ENCODE data around the gene TCF7. TPM values are rescaled to one million over a fixed set of nuclear protein-coding genes. Genes with fewer than 3 reads are reported as not detected.

Gene TCF7
- polyA plus RNA-seq, 1 of the 3 experiments (the other 2 are of a cell fraction), result 2.7 TPM

GRCh38 chr5:134114886-134115805 is 665 bp downstream of the TCF7 start:
- peak; percentile 84 for DNase-seq
- ChIA-PET POLR2A (interaction anchor here (1.0 to 2.2 kb wide), 4 partner anchors 8 to 70 kb away, joined by 3 to 7 read pairs (median 4); no protein-coding TSS in a partner anchor), CTCF (interaction anchor here (0.6 to 3.3 kb wide), 9 partner anchors 10 to 174 kb away, joined by 3 to 14 read pairs (median 4); no protein-coding TSS in a partner anchor)
- peak overlapping the region in 1 of 2 experiments; percentile 82; a peak in 2 of 4 replicates for H3K27ac ChIP-seq (ENCODE audit: low read depth in 2 of 2, low read length in 1 of 2)
- H3K4me1 ChIP-seq (ENCODE audit: control insufficient read depth in 1 of 2, insufficient read depth in 2 of 2, low read depth in 1 of 2, low read length in 1 of 2), result peaks cover 0 to 62% of the 10 kb centered on the region in 2 experiments; a peak in 2 of 4 replicates
- H3K27me3 ChIP-seq (ENCODE audit: insufficient read depth), result no peaks in the 10 kb centered on the region
- H3K79me2 ChIP-seq (ENCODE audit: insufficient read depth), result no peaks in the 10 kb centered on the region
- H3K4me2 ChIP-seq, result peak overlapping the region; percentile 82
- peak overlapping the region; percentile 39; the same call in 1 of the 2 replicates for H3K9ac ChIP-seq
- H3K9me2 ChIP-seq, result no peaks in the 10 kb centered on the region
- WGBS (ENCODE audit: low lambda C conversion rate), result 7% methylated on average over 12 of the region's 110 CpGs
- H4K20me1 ChIP-seq (ENCODE audit: insufficient read depth), result no peaks in the 10 kb centered on the region
- no peaks in the 10 kb centered on the region for H3K36me3 ChIP-seq (replicated peaks in 1 of 2; ENCODE audit: control insufficient read depth in 1 of 2, insufficient read depth in 2 of 2, low read length in 1 of 2)
- 0 out of 2 replicates have a peak overlapping the region, but pooled peaks have one; percentile 59 for H2AFZ ChIP-seq (ENCODE audit: low read depth)
- no peak for TF ChIP-seq RAD21 (IDR thresholded peaks at IDR 0.05; ENCODE audit: low read length)
- TF ChIP-seq USF1 (IDR thresholded peaks at IDR 0.05; ENCODE audit: borderline replicate concordance, low read depth), result no peak
- peaks cover 3% of the 10 kb centered on the region for H3F3A ChIP-seq (replicated peaks; ENCODE audit: insufficient read depth)
- peak overlapping the region; percentile 57 for H3K4me3 ChIP-seq (ENCODE audit: low read depth in 2 of 2, low read length in 1 of 2)
- H3K9me3 ChIP-seq, result no peaks in the 10 kb centered on the region

GRCh38 chr5:134115806-134116175 is 1.3 kb downstream of the TCF7 start:
- H3K4me2 ChIP-seq, result peak overlapping the region; percentile 82
- no peaks in the 10 kb centered on the region for H4K20me1 ChIP-seq (ENCODE audit: insufficient read depth)
- no peak overlapping the region for H2AFZ ChIP-seq (ENCODE audit: low read depth)
- ChIA-PET POLR2A (interaction anchor here (1.3 to 2.2 kb wide), 2 partner anchors 8 to 9 kb away, joined by 3 to 7 read pairs; no protein-coding TSS in a partner anchor), CTCF (interaction anchor here (0.6 to 3.3 kb wide), 6 partner anchors 15 to 173 kb away, joined by 3 to 14 read pairs (median 3); no protein-coding TSS in a partner anchor)
- no peaks in the 10 kb centered on the region for H3K9me3 ChIP-seq
- no peaks in the 10 kb centered on the region for H3K27me3 ChIP-seq (ENCODE audit: insufficient read depth)
- peak overlapping the region in 1 of 2 experiments; percentile 82; a peak in 1 of 4 replicates for H3K27ac ChIP-seq (ENCODE audit: low read depth in 2 of 2, low read length in 1 of 2)
- no peak for TF ChIP-seq IRF3 (IDR thresholded peaks at IDR 0.05; ENCODE audit: low read depth, low read length)
- no peak for TF ChIP-seq MEF2A (IDR thresholded peaks at IDR 0.05; ENCODE audit: borderline replicate concordance, low read depth)
- TF ChIP-seq EZH2phosphoT487 (IDR thresholded peaks at IDR 0.05; ENCODE audit: borderline replicate concordance, low read depth), result no peak
- no peak for TF ChIP-seq NRF1 (IDR thresholded peaks at IDR 0.05; ENCODE audit: low read depth, low read length)
- no peak for TF ChIP-seq MXI1 (IDR thresholded peaks at IDR 0.05; ENCODE audit: low read depth, low read length)
- no peak for TF ChIP-seq FOSL2 (IDR thresholded peaks at IDR 0.05; ENCODE audit: borderline replicate concordance, low read depth)
- no peak for TF ChIP-seq NFIC (IDR thresholded peaks at IDR 0.05; ENCODE audit: borderline replicate concordance)
- no peak for TF ChIP-seq MAX (IDR thresholded peaks at IDR 0.05; ENCODE audit: low read depth)
- TF ChIP-seq POLR2AphosphoS5 (IDR thresholded peaks at IDR 0.05; ENCODE audit: low read depth, low read length), result no peak
- no peak for TF ChIP-seq YY1 (IDR thresholded peaks at IDR 0.05; ENCODE audit: low read depth)
- TF ChIP-seq RAD21 (IDR thresholded peaks at IDR 0.05; ENCODE audit: low read length), result no peak
- no peak for TF ChIP-seq FOXM1 (IDR thresholded peaks at IDR 0.05; ENCODE audit: low read depth)
- no peak for TF ChIP-seq RFX5 (IDR thresholded peaks at IDR 0.05; ENCODE audit: low read length)
- TF ChIP-seq TEAD4 (IDR thresholded peaks at IDR 0.05; ENCODE audit: borderline replicate concordance, insufficient read depth), result no peak
- no peak for TF ChIP-seq CHD2 (IDR thresholded peaks at IDR 0.05; ENCODE audit: low read length, partially characterized antibody)
- no peak for TF ChIP-seq PBX3 (IDR thresholded peaks at IDR 0.05)
- no peak overlapping the region for H3K9ac ChIP-seq
- DNase-seq, result peak; percentile 62
- H3F3A ChIP-seq (replicated peaks; ENCODE audit: insufficient read depth), result peaks cover 3% of the 10 kb centered on the region
- no peaks in the 10 kb centered on the region for H3K36me3 ChIP-seq (replicated peaks in 1 of 2; ENCODE audit: control insufficient read depth in 1 of 2, insufficient read depth in 2 of 2, low read length in 1 of 2)
- H3K79me2 ChIP-seq (ENCODE audit: insufficient read depth), result no peaks in the 10 kb centered on the region
- H3K4me1 ChIP-seq (ENCODE audit: control insufficient read depth in 1 of 2, insufficient read depth in 2 of 2, low read depth in 1 of 2, low read length in 1 of 2), result peaks cover 0 to 56% of the 10 kb centered on the region in 2 experiments; a peak in 2 of 4 replicates
- peak overlapping the region; percentile 57; a peak in 3 of 4 replicates for H3K4me3 ChIP-seq (ENCODE audit: low read depth in 2 of 2, low read length in 1 of 2)
- no peaks in the 10 kb centered on the region for H3K9me2 ChIP-seq
- WGBS (ENCODE audit: low lambda C conversion rate), result 63% methylated on average over 6 of the region's 13 CpGs

All from SK-N-SH (cell line).